Loucy (cell line): ENCODE measurements around the gene ITPK1.

Source experiments
- H2AFZ ChIP-seq: fragments of 200-600 bp; sonication (generic); 2 replicates; pipeline ENCODE4 v1.6.0; 2016; ENCODE audit warnings: antibody characterized with exemption, mild to moderate bottlenecking, low read length, moderate library complexity
- H3F3A ChIP-seq: fragments of 200-600 bp; 2 replicates; pipeline ENCODE4 v1.6.0; 2016; ENCODE audit warnings: antibody characterized with exemption, low read depth, mild to moderate bottlenecking
- H3K27me3 ChIP-seq: fragments of 200-600 bp; sonication (generic); 2 replicates; pipeline ENCODE4 v1.6.1; 2014; ENCODE audit warnings: low read length, mild to moderate bottlenecking; ENCODE audit not compliant: insufficient read depth, poor library complexity, severe bottlenecking
- H3K36me3 ChIP-seq: fragments of 200-600 bp; sonication (generic); 2 replicates; pipeline ENCODE4 v1.6.1; 2016; ENCODE audit warnings: low read length; ENCODE audit not compliant: insufficient read depth
- H3K4me1 ChIP-seq: fragments of 200-600 bp; sonication (generic); 2 replicates; pipeline ENCODE4 v1.5.1; 2014; ENCODE audit warnings: low read length, mild to moderate bottlenecking; ENCODE audit not compliant: insufficient read depth, poor library complexity, severe bottlenecking
- H3K4me2 ChIP-seq: fragments of 200-600 bp; sonication (generic); 2 replicates; pipeline ENCODE4 v1.6.0; 2014; ENCODE audit warnings: antibody characterized with exemption, low read length, low read depth, mild to moderate bottlenecking; ENCODE audit not compliant: poor library complexity, severe bottlenecking
- H3K4me3 ChIP-seq: fragments of 200-600 bp; sonication (generic); 2 replicates; pipeline ENCODE4 v1.5.1; 2014; ENCODE audit warnings: low read length, mild to moderate bottlenecking, mixed read lengths; ENCODE audit not compliant: poor library complexity, severe bottlenecking
- H3K79me2 ChIP-seq: fragments of 200-600 bp; sonication (generic); 2 replicates; pipeline ENCODE4 v1.6.1; 2014; ENCODE audit warnings: low read length; ENCODE audit not compliant: insufficient read depth
- H3K9ac ChIP-seq: fragments of 200-600 bp; sonication (generic); 2 replicates; pipeline ENCODE4 v1.6.0; 2014; ENCODE audit warnings: mild to moderate bottlenecking, low read depth, low read length, moderate library complexity; ENCODE audit not compliant: poor library complexity, severe bottlenecking
- H3K9me2 ChIP-seq: fragments of 200-600 bp; sonication (generic); replicated peaks from 2 replicates; pipeline ENCODE4 v1.6.1; 2016; ENCODE audit warnings: low read depth, low read length, mixed read lengths
- H3K9me3 ChIP-seq: fragments of 200-600 bp; sonication (generic); 2 replicates; pipeline ENCODE4 v1.6.1; 2014; ENCODE audit warnings: mild to moderate bottlenecking, antibody characterized with exemption, low read length, low read depth; ENCODE audit not compliant: insufficient read depth
- H4K20me1 ChIP-seq: fragments of 200-600 bp; sonication (generic); 2 replicates; pipeline ENCODE4 v1.6.0; 2014; ENCODE audit warnings: antibody characterized with exemption, low read length, mild to moderate bottlenecking; ENCODE audit not compliant: insufficient read depth, poor library complexity, severe bottlenecking
- EZH2phosphoT487 ChIP-seq: fragments of 200-600 bp; IDR thresholded peaks from 2 replicates; pipeline ENCODE4 v1.6.1; 2018; ENCODE audit warnings: antibody characterized with exemption, mild to moderate bottlenecking, moderate library complexity, borderline replicate concordance
- TF ChIP-seq, protein P1 (sequence below): fragments of 200-600 bp; sonication (generic); conservative IDR thresholded peaks from 2 replicates; pipeline ENCODE4 v1.5.1; 2014; ENCODE audit warnings: mild to moderate bottlenecking, antibody characterized with exemption, low read length

Gene ITPK1

DNA sequence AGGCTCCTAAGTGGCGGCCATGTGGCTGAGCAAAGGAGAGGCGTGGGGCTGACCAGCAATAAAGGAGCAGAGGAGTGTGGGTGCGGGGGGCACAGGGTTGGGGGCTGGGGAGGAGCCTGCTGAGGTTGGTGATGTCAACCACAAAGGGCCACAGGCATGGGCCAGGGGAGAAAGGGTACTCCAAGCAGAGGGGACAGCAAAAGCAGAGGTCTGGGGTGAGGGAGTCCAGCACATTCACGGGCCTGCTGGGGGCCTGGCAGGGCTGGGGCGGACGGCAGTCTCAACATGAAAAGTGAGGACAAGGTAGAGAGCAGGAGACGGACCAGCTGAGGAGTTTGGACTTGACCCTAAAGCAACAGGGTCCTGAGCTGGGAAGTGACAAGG lies 111.0 kb downstream of the ITPK1 start:
- no peak overlapping the region for H3K4me3 ChIP-seq
- H4K20me1 ChIP-seq = no peaks in the 10 kb centered on the region
- H3K79me2 ChIP-seq = peaks cover 2% of the 10 kb centered on the region; the same call in 1 of the 2 replicates
- H3K9me3 ChIP-seq = no peaks in the 10 kb centered on the region
- no peaks in the 10 kb centered on the region for H3K27me3 ChIP-seq
- H3F3A ChIP-seq = no peaks in the 10 kb centered on the region
- no peak overlapping the region for H3K4me2 ChIP-seq
- peaks cover 24% of the 10 kb centered on the region; the same call in 1 of the 2 replicates for H3K36me3 ChIP-seq
- H2AFZ ChIP-seq = no peak overlapping the region
- no peak overlapping the region for H3K9ac ChIP-seq
- no peaks in the 10 kb centered on the region for H3K4me1 ChIP-seq
- no peak for TF ChIP-seq EZH2phosphoT487
- TF ChIP-seq, protein P1, sequence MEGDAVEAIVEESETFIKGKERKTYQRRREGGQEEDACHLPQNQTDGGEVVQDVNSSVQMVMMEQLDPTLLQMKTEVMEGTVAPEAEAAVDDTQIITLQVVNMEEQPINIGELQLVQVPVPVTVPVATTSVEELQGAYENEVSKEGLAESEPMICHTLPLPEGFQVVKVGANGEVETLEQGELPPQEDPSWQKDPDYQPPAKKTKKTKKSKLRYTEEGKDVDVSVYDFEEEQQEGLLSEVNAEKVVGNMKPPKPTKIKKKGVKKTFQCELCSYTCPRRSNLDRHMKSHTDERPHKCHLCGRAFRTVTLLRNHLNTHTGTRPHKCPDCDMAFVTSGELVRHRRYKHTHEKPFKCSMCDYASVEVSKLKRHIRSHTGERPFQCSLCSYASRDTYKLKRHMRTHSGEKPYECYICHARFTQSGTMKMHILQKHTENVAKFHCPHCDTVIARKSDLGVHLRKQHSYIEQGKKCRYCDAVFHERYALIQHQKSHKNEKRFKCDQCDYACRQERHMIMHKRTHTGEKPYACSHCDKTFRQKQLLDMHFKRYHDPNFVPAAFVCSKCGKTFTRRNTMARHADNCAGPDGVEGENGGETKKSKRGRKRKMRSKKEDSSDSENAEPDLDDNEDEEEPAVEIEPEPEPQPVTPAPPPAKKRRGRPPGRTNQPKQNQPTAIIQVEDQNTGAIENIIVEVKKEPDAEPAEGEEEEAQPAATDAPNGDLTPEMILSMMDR = no peak
- H3K9me2 ChIP-seq = no peaks in the 10 kb centered on the region

- Histone ChIP-seq H3K79me2 (peaks cover 2% of the 10 kb centered on the region; the same call in 1 of the 2 replicates), H3K4me2 (no peak overlapping the region), H3K4me3 (no peak overlapping the region), H3K9me2 (no peaks in the 10 kb centered on the region), H3K27me3 (no peaks in the 10 kb centered on the region), H3F3A (no peaks in the 10 kb centered on the region), H3K36me3 (peaks cover 19% of the 10 kb centered on the region; the same call in 1 of the 2 replicates), H4K20me1 (no peaks in the 10 kb centered on the region), H3K4me1 (no peaks in the 10 kb centered on the region), H2AFZ (no peak overlapping the region), H3K9ac (no peak overlapping the region), H3K9me3 (no peaks in the 10 kb centered on the region)
- TF ChIP-seq EZH2phosphoT487 = no peak
- TF ChIP-seq, protein P1 = no peak
These were observed 111.6 kb downstream of the ITPK1 start for GRCh38 chr14:93003945-93004698.

GRCh38 chr14:93002851-93003298 lies 112.8 kb downstream of the ITPK1 start:
- H2AFZ ChIP-seq = no peak overlapping the region
- H3K9ac ChIP-seq = peak overlapping the region; percentile 5
- H3K9me3 ChIP-seq = no peaks in the 10 kb centered on the region
- H3K9me2 ChIP-seq = no peaks in the 10 kb centered on the region
- no peaks in the 10 kb centered on the region for H4K20me1 ChIP-seq
- no peak for TF ChIP-seq EZH2phosphoT487
- H3K4me2 ChIP-seq = no peak overlapping the region
- no peak overlapping the region for H3K4me3 ChIP-seq
- peaks cover 8% of the 10 kb centered on the region; the same call in 1 of the 2 replicates for H3K36me3 ChIP-seq
- no peaks in the 10 kb centered on the region for H3F3A ChIP-seq
- H3K4me1 ChIP-seq = no peaks in the 10 kb centered on the region
- peaks cover 2% of the 10 kb centered on the region; the same call in 1 of the 2 replicates for H3K79me2 ChIP-seq
- no peaks in the 10 kb centered on the region for H3K27me3 ChIP-seq
